ENCODE data around the gene FAM184A.

The FAM184A gene

DNA sequence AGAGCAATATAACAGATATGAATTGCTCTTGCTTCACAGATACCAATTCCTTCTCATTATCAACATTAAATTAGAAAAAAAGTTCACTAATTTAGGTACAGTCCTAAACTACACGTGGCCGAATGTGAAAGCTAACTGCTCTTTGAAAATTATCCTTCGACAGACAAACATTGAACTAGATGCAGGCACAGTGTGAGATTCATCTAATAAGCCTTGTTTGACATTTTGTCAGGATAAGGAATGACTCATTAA, 1.1 kb downstream of the FAM184A start:
- no peak overlapping the region for H3K4me3 ChIP-seq (ENCODE audit: low read depth, low read length)
- TF ChIP-seq, protein P1, sequence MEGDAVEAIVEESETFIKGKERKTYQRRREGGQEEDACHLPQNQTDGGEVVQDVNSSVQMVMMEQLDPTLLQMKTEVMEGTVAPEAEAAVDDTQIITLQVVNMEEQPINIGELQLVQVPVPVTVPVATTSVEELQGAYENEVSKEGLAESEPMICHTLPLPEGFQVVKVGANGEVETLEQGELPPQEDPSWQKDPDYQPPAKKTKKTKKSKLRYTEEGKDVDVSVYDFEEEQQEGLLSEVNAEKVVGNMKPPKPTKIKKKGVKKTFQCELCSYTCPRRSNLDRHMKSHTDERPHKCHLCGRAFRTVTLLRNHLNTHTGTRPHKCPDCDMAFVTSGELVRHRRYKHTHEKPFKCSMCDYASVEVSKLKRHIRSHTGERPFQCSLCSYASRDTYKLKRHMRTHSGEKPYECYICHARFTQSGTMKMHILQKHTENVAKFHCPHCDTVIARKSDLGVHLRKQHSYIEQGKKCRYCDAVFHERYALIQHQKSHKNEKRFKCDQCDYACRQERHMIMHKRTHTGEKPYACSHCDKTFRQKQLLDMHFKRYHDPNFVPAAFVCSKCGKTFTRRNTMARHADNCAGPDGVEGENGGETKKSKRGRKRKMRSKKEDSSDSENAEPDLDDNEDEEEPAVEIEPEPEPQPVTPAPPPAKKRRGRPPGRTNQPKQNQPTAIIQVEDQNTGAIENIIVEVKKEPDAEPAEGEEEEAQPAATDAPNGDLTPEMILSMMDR (IDR thresholded peaks at IDR 0.05; ENCODE audit: borderline replicate concordance, insufficient read depth, low read depth, low read length): no peak

DNA sequence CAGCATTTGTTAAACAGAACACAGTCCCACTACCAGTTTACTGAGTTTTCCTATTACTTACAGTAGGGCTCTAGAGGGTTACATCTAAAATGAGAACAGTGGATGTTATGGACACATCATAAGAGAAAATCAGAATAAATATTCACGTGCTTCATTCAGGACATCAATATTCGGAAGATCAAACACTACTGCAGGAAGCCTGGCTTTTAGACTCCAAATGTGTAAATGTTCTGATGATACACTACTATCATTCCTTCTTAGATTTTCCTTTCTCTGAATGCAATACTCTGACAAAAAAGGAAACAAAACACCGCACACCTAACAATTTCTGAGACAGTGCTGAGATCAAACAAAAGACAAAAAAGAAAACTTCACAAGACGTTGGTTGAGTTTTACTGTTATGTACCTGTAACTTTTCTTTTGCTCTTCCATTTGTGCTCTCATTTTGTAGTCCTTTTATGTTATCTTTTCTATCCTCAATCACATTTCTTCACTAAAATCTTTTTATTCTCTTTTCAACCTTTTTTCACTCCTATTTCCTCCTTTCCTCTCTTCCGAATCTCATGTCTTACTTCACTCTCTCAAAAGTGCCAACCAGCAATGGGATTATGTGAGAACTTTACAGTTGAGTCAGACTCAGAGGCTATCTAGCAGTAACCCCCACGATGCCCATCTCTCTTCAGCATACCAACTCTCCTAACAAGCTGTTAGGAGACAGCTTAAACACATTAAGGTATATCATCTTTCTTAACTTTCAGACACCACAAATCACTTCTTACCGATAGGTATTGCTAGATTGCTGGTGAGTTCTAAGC, 1.7 kb downstream of the FAM184A start:
- TF ChIP-seq, protein P1 (IDR thresholded peaks at IDR 0.05; ENCODE audit: borderline replicate concordance, insufficient read depth, low read depth, low read length): no peak
- no peak overlapping the region for H3K4me3 ChIP-seq (ENCODE audit: low read depth, low read length)

DNA sequence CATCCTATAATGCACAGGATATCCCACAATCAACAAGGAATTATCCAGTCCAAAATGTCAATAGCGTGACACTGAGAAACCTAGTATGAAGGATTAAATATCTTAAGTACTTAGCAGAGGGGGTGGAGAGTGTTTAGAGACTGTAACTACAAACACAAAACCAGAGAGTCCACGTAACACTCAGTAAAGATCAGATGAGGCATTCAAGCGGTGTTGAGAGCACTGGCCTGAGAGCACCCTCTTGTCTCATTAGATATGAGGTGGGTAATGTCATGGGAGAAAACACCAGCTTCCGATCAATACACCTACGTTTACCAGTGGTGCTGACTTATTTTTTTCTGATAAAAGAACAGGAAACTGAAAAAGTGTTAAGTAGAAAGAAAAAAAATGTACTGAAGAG, 2.3 kb downstream of the FAM184A start:
- no peak overlapping the region for H3K4me3 ChIP-seq (ENCODE audit: low read depth, low read length)
- TF ChIP-seq, protein P1 (IDR thresholded peaks at IDR 0.05; ENCODE audit: borderline replicate concordance, insufficient read depth, low read depth, low read length): no peak

DNA sequence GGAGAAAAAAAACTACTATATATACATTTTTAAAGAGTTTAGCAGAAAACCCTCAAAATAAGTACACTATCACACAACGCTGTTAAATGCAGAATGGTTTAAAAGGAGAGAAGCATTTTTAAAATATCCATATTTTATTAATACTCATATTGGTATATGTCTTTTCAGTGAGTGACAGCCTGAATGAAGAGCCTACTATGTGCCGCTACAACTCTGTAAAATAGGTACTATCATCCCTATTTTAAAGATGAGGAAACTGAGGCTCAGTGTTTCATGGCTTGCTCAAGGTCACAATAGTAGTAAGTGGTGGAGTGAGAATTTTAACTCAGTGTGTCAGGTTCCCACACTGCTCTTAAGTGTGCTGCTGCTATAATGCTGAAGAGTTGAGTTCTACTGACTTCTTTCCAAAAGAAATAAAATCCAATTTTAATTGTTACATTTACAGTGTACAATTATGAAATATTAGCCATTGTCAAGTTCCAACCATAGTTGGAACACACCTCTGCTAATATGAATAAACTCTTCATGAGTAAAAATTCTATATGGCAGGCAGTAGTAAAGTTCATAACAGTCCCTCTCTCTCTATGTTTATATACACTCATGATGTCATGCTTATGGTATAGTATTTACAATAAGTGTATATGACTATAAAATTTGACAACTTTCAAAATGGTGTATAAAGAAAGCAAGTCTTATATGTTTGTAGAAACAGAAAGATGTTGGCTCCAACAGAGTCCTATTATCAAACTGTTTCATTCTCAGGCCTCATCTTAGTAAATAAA, 3.1 kb downstream of the FAM184A start:
- TF ChIP-seq, protein P1 (IDR thresholded peaks at IDR 0.05; ENCODE audit: borderline replicate concordance, insufficient read depth, low read depth, low read length): no peak
- H3K4me3 ChIP-seq (ENCODE audit: low read depth, low read length): no peak overlapping the region

DNA sequence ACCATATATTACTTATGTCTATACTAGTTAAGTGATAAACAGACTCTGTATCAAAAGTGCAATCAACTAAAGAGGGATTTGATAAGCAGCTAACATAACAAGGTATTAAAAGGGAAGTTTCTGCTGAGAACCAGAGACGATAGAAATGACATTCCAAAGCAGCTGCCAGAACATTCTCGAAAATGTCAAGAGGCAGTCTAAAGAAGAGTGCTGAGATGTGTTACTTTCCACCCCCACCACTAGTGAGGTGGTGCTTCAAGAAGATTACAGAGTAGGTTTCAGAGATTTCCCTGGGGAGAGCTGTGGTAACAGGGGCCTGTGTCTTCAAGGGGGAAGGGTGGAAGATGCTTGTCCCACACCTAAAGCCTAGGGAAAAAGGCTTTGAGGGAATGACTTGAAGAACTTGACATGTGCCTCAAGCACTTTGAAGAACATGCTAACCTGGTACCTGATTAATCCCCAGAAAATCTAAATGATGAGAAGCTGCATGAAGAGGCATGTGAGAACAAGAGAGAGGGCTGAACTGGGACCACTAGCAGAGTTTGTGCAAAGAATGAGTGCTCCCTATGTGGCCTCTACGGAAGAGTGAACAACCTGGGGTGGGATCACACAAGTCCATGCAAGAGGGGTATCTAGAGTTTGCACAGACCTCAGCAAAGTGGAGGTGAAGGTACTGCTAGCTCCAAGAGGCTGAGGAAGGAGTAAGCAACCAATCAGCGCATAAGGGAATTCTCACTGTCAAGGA, 5.0 kb downstream of the FAM184A start:
- TF ChIP-seq, protein P1 (IDR thresholded peaks at IDR 0.05; ENCODE audit: borderline replicate concordance, insufficient read depth, low read depth, low read length): no peak
- no peak overlapping the region for H3K4me3 ChIP-seq (ENCODE audit: low read depth, low read length)

DNA sequence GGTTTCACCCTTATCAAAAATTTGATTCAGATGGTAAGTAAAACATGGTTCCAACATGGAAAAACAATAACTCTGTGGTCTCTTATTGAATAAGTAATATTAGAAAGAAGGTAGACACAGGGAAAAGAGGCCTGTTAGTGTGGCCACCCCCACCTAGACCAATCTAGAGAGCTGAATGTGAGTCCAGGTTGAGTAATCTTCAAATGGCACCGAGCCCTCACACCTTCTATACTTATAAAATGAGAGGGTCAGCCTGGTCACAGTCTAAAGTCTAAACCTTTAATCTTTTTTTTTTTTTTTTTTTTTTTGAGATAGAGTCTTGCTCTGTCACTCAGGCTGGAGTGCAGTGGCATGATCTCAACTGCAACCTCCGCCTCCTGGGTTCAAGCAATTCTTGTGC, 6.9 kb downstream of the FAM184A start:
- no peak overlapping the region for H3K4me3 ChIP-seq (ENCODE audit: low read depth, low read length)
- TF ChIP-seq, protein P1 (IDR thresholded peaks at IDR 0.05; ENCODE audit: borderline replicate concordance, insufficient read depth, low read depth, low read length): no peak

All from GM12875 (cell line).